MCF 10A (cell line): ENCODE measurements around the gene GDF2. TPM values are rescaled to one million over a fixed set of nuclear protein-coding genes. Genes with fewer than 3 reads are reported as not detected.

ENCODE experiments used
- BruUV-seq: library from RNA; stranded (reverse); fragments of 400-500 nt; replicated peaks from 2 replicates; lab custom pipeline; 2021; lab: Mats Ljungman, UMichigan
- CTCF ChIA-PET: fragments of 300-600 bp; sonication (Branson Sonifier 250); formaldehyde crosslinking; extraction: SDS; loops from one replicate; lab custom pipeline; 2021; ENCODE audit warnings: antibody characterized with exemption, inconsistent platforms; lab: Yijun Ruan, JAX
- POLR2A ChIA-PET: fragments of 300-600, 350-650 bp; sonication (Branson Sonifier 250); formaldehyde crosslinking; extraction: SDS; loops from one replicate; lab custom pipeline; 2020; ENCODE audit warnings: antibody characterized with exemption, inconsistent platforms; lab: Yijun Ruan, JAX
- DNase-seq: peaks from one replicate; pipeline ENCODE4 v3.0.0-alpha.2; 2018; ENCODE audit not compliant: unreplicated experiment
- H3K27ac Mint-ChIP-seq: one replicate; pipeline ENCODE4 v1.8.0; 2022; ENCODE audit warnings: mild to moderate bottlenecking, low read depth, mixed read lengths; ENCODE audit not compliant: unreplicated experiment
- H3K27me3 Mint-ChIP-seq: one replicate; pipeline ENCODE4 v1.8.0; 2022; ENCODE audit warnings: mixed read lengths; ENCODE audit not compliant: insufficient read depth, unreplicated experiment
- H3K36me3 Mint-ChIP-seq: one replicate; pipeline ENCODE4 v1.8.0; 2022; ENCODE audit warnings: mild to moderate bottlenecking, moderate library complexity, mixed read lengths; ENCODE audit not compliant: insufficient read depth, unreplicated experiment
- H3K4me1 Mint-ChIP-seq: one replicate; pipeline ENCODE4 v1.8.0; 2022; ENCODE audit warnings: mixed read lengths; ENCODE audit not compliant: insufficient read depth, unreplicated experiment
- H3K4me3 Mint-ChIP-seq: one replicate; pipeline ENCODE4 v1.8.0; 2022; ENCODE audit warnings: mild to moderate bottlenecking, moderate library complexity, mixed read lengths; ENCODE audit not compliant: unreplicated experiment
- H3K9me3 Mint-ChIP-seq: one replicate; pipeline ENCODE4 v1.8.0; 2022; ENCODE audit warnings: mixed read lengths; ENCODE audit not compliant: unreplicated experiment
- CTCF ChIP-seq: fragments of 200-600 bp; IDR thresholded peaks from one replicate; pipeline ENCODE4 v1.8.0; 2022; ENCODE audit warnings: antibody characterized with exemption, mild to moderate bottlenecking; ENCODE audit not compliant: unreplicated experiment
- intact Hi-C: fragments of 100-400 bp; cut with micrococcal nuclease; formaldehyde crosslinking; loops from 2 replicates; pipeline ENCODE4 v1.14.1; 2022
- total RNA-seq: library from RNA; stranded (reverse); gene quantifications from 2 replicates; pipeline ENCODE4 v1.2.3, GENCODE V29; 2022

GDF2 gene
- total RNA-seq, 1 experiment from 2014 or later: not detected

GRCh38 chr10:47330804-47331203 lies 8.6 kb downstream of the GDF2 start:
- intact Hi-C loops: no loop called here
- TF ChIP-seq CTCF: no peak
- Mint-ChIP-seq H3K4me3 (no peak overlapping the region), H3K9me3 (no peaks in the 10 kb centered on the region), H3K36me3 (no peaks in the 10 kb centered on the region), H3K4me1 (no peaks in the 10 kb centered on the region), H3K27me3 (peaks cover 30% of the 10 kb centered on the region), H3K27ac (no peak overlapping the region)
- DNase-seq: no peak
- ChIA-PET POLR2A (interaction anchor here (1.0 kb wide), 1 partner anchor 10 kb away, joined by 3 read pairs; no protein-coding TSS in a partner anchor), CTCF (interaction anchor here (0.7 to 2.1 kb wide), 3 partner anchors 9 to 305 kb away, joined by 3 to 9 read pairs (median 3); no protein-coding TSS in a partner anchor)
- BruUV-seq: no TSS peak

DNA sequence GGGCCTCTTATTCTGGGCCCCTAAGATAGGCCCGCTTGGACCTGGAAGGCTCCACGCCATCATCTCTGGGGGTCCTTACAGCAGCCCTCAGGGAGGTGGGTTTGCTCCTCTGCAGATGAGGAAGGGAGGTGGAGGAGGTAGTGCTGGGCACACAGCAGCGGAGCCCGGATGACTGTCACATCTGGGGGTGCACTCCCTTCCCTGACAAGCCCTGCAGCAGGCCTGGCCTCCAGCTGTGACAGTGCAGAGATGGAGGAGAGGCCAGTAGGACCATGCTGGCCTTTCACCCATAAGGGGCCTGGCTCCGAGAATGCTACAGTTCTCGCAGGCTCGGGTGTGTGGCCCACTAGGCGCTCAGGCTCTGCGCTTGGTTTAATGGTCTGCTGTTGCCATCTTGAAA lies 9.2 kb downstream of the GDF2 start:
- H3K4me3 Mint-ChIP-seq: no peak overlapping the region
- intact Hi-C loops: no loop called here
- CTCF ChIA-PET: interaction anchor here (0.5 to 2.1 kb wide), 8 partner anchors 8 to 307 kb away, joined by 3 to 9 read pairs (median 3); no protein-coding TSS in a partner anchor
- POLR2A ChIA-PET: interaction anchor here (1.0 kb wide), 1 partner anchor 11 kb away, joined by 3 read pairs; no protein-coding TSS in a partner anchor
- H3K4me1 Mint-ChIP-seq: no peaks in the 10 kb centered on the region
- DNase-seq: no peak
- H3K9me3 Mint-ChIP-seq: no peaks in the 10 kb centered on the region
- BruUV-seq: no TSS peak
- no peaks in the 10 kb centered on the region for H3K36me3 Mint-ChIP-seq
- no peak overlapping the region for H3K27ac Mint-ChIP-seq
- H3K27me3 Mint-ChIP-seq: peaks cover 37% of the 10 kb centered on the region
- no peak for TF ChIP-seq CTCF

GRCh38 chr10:47331954-47332353 lies 9.7 kb downstream of the GDF2 start:
- Mint-ChIP-seq H3K9me3 (no peaks in the 10 kb centered on the region), H3K4me3 (no peak overlapping the region), H3K36me3 (no peaks in the 10 kb centered on the region), H3K27ac (no peak overlapping the region), H3K27me3 (peaks cover 42% of the 10 kb centered on the region), H3K4me1 (no peaks in the 10 kb centered on the region)
- ChIA-PET CTCF (interaction anchor here (0.9 to 2.1 kb wide), 5 partner anchors 17 to 307 kb away, joined by 3 to 9 read pairs (median 4); no protein-coding TSS in a partner anchor), POLR2A (no interaction called here)
- intact Hi-C loops: no loop called here
- DNase-seq: no peak
- no peak for TF ChIP-seq CTCF
- no TSS peak for BruUV-seq

DNA sequence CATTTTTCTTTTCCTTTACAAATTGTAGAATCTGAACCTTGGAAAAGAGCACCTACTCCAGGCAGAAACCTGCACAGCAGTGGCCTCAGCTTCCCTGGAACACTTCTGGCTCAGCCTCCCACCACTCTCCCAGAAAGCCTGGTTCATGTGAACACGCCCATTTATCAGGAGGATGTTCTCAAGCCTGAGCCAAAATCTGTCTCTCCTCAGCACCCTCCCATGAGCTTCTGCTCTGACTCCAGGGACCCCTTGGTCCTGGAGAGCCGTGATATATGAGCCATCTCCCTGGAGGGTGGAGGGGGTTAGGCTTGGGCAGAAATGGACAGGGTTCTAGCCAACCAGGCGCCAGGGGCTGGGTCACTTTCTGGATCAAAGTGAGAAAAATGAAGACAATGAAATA lies 10.1 kb downstream of the GDF2 start:
- Mint-ChIP-seq H3K36me3 (no peaks in the 10 kb centered on the region), H3K27ac (no peak overlapping the region), H3K27me3 (peaks cover 46% of the 10 kb centered on the region), H3K9me3 (no peaks in the 10 kb centered on the region), H3K4me3 (no peak overlapping the region), H3K4me1 (no peaks in the 10 kb centered on the region)
- no TSS peak for BruUV-seq
- intact Hi-C loops: no loop called here
- DNase-seq: no peak
- POLR2A ChIA-PET: interaction anchor here (1.0 kb wide), 1 partner anchor 8 kb away, joined by 4 read pairs; no protein-coding TSS in a partner anchor
- CTCF ChIA-PET: interaction anchor here (0.9 to 2.1 kb wide), 5 partner anchors 18 to 308 kb away, joined by 3 to 9 read pairs (median 4); no protein-coding TSS in a partner anchor
- TF ChIP-seq CTCF: no peak
